HG02852 (cell line): ENCODE results near the gene SLC26A9.

Experiments
- ATAC-seq: cut with Tn5 transposase; IDR thresholded peaks from one replicate; pipeline ENCODE4 v1.9.1; 2021; ENCODE audit warnings: mild to moderate bottlenecking, moderate library complexity; ENCODE audit not compliant: unreplicated experiment

SLC26A9 gene

GRCh38 chr1:205974712-205975111 lies 31.5 kb upstream of the SLC26A9 start:
- ATAC-seq, result no peak

- ATAC-seq, result no peak
These were observed 30.3 kb upstream of the SLC26A9 start for GRCh38 chr1:205973377-205974232.

- ATAC-seq, result no peak
These were observed 29.4 kb upstream of the SLC26A9 start for GRCh38 chr1:205972491-205973168.

GRCh38 chr1:205972081-205972480 lies 28.8 kb upstream of the SLC26A9 start:
- ATAC-seq, result no peak

GRCh38 chr1:205971082-205971481 lies 27.8 kb upstream of the SLC26A9 start:
- no peak for ATAC-seq

- ATAC-seq, result no peak
These were observed 27.2 kb upstream of the SLC26A9 start for GRCh38 chr1:205970486-205970885.

- ATAC-seq, result no peak
These were observed 26.0 kb upstream of the SLC26A9 start for GRCh38 chr1:205969229-205969628.

- no peak for ATAC-seq
These were observed 24.5 kb upstream of the SLC26A9 start for GRCh38 chr1:205967554-205968335.

GRCh38 chr1:205965036-205965884 lies 22.0 kb upstream of the SLC26A9 start:
- ATAC-seq, result no peak

GRCh38 chr1:205963352-205964155 lies 20.3 kb upstream of the SLC26A9 start:
- no peak for ATAC-seq

GRCh38 chr1:205962821-205963221 lies 19.6 kb upstream of the SLC26A9 start:
- ATAC-seq, result no peak

- ATAC-seq, result no peak
These were observed 18.9 kb upstream of the SLC26A9 start for GRCh38 chr1:205961991-205962820.

- no peak for ATAC-seq
These were observed 18.1 kb upstream of the SLC26A9 start for GRCh38 chr1:205961405-205961804.

GRCh38 chr1:205959789-205960188 lies 16.5 kb upstream of the SLC26A9 start:
- no peak for ATAC-seq

- ATAC-seq, result no peak
These were observed 12.2 kb upstream of the SLC26A9 start for GRCh38 chr1:205955499-205955898.

- no peak for ATAC-seq
These were observed 11.7 kb upstream of the SLC26A9 start for GRCh38 chr1:205954819-205955404.

- ATAC-seq, result no peak
These were observed 8.5 kb upstream of the SLC26A9 start for GRCh38 chr1:205951746-205952145.

GRCh38 chr1:205950826-205951549 lies 7.7 kb upstream of the SLC26A9 start:
- no peak for ATAC-seq
